Activated T-cell treated with anti-CD3 and anti-CD28 coated beads, Interleukin-2, amount 50 U/mL, for 4 hours (primary cell): ENCODE data around the gene NRP1. TPM values are rescaled to one million over a fixed set of nuclear protein-coding genes. Genes with fewer than 3 reads are reported as not detected.

Source experiments
- ATAC-seq, 2 donors: fragments of 200-7000 bp; cut with Tn5 transposase; one replicate each; pipeline ENCODE4 v1.10.0; 2021
- DNase-seq: peaks from one replicate; pipeline ENCODE4 v3.0.0-alpha.2; 2020
- H3K27me3 Mint-ChIP-seq: one replicate; pipeline ENCODE4 v1.8.0; 2021; ENCODE audit warnings: low read depth, mixed read lengths
- H3K36me3 Mint-ChIP-seq: one replicate; pipeline ENCODE4 v1.8.0; 2022; ENCODE audit warnings: mixed read lengths; ENCODE audit not compliant: insufficient read depth
- H3K4me1 Mint-ChIP-seq: one replicate; pipeline ENCODE4 v1.8.0; 2021; ENCODE audit warnings: low read depth, mixed read lengths
- H3K4me3 Mint-ChIP-seq: one replicate; pipeline ENCODE4 v1.8.0; 2021; ENCODE audit warnings: mild to moderate bottlenecking, moderate library complexity, mixed read lengths
- H3K9me3 Mint-ChIP-seq: one replicate; pipeline ENCODE4 v1.8.0; 2021; ENCODE audit warnings: mixed read lengths
- total RNA-seq, 3 donors: library from RNA; stranded (reverse); gene quantifications; one replicate each; pipeline ENCODE4 v1.2.1, GENCODE V29; 2021

NRP1 gene
- total RNA-seq, 3 donors from 2014 or later, result 3.5 to 4.5 (median 4.0) TPM

- no peak for DNase-seq
- no peaks in the 10 kb centered on the region for H3K27me3 Mint-ChIP-seq
- no peaks in the 10 kb centered on the region for H3K9me3 Mint-ChIP-seq
- no peak overlapping the region for H3K4me3 Mint-ChIP-seq
- H3K4me1 Mint-ChIP-seq, result peaks cover 8% of the 10 kb centered on the region
- ATAC-seq, result no peak
- no peaks in the 10 kb centered on the region for H3K36me3 Mint-ChIP-seq
Observed at GRCh38 chr10:33165911-33166310, 168.6 kb downstream of the NRP1 start.

GRCh38 chr10:33164060-33164709, 170.3 kb downstream of the NRP1 start:
- Mint-ChIP-seq H3K27me3 (no peaks in the 10 kb centered on the region), H3K4me1 (peaks cover 8% of the 10 kb centered on the region), H3K4me3 (no peak overlapping the region), H3K36me3 (no peaks in the 10 kb centered on the region), H3K9me3 (no peaks in the 10 kb centered on the region)
- DNase-seq (no peak), ATAC-seq (no peak)

- Mint-ChIP-seq H3K27me3 (no peaks in the 10 kb centered on the region), H3K9me3 (no peaks in the 10 kb centered on the region), H3K36me3 (no peaks in the 10 kb centered on the region), H3K4me1 (peaks cover 8% of the 10 kb centered on the region), H3K4me3 (no peak overlapping the region)
- ATAC-seq (no peak), DNase-seq (no peak)
Observed at GRCh38 chr10:33162248-33162575, 172.3 kb downstream of the NRP1 start.

GRCh38 chr10:33161550-33162247, 172.8 kb downstream of the NRP1 start:
- DNase-seq, result no peak
- Mint-ChIP-seq H3K36me3 (no peaks in the 10 kb centered on the region), H3K4me1 (peaks cover 8% of the 10 kb centered on the region), H3K4me3 (no peak overlapping the region), H3K27me3 (no peaks in the 10 kb centered on the region), H3K9me3 (no peaks in the 10 kb centered on the region)
- no peak for ATAC-seq

GRCh38 chr10:33160151-33160550, 174.3 kb downstream of the NRP1 start:
- H3K9me3 Mint-ChIP-seq, result no peaks in the 10 kb centered on the region
- ATAC-seq (no peak), DNase-seq (no peak)
- no peaks in the 10 kb centered on the region for H3K27me3 Mint-ChIP-seq
- H3K4me1 Mint-ChIP-seq, result peaks cover 19% of the 10 kb centered on the region
- H3K36me3 Mint-ChIP-seq, result no peaks in the 10 kb centered on the region
- no peak overlapping the region for H3K4me3 Mint-ChIP-seq

GRCh38 chr10:33157103-33157502, 177.4 kb downstream of the NRP1 start:
- DNase-seq, result no peak
- H3K27me3 Mint-ChIP-seq, result no peaks in the 10 kb centered on the region
- H3K9me3 Mint-ChIP-seq, result no peaks in the 10 kb centered on the region
- H3K4me1 Mint-ChIP-seq, result peaks cover 39% of the 10 kb centered on the region
- no peak for ATAC-seq
- H3K36me3 Mint-ChIP-seq, result no peaks in the 10 kb centered on the region
- no peak overlapping the region for H3K4me3 Mint-ChIP-seq

- Mint-ChIP-seq H3K9me3 (no peaks in the 10 kb centered on the region), H3K4me1 (peaks cover 47% of the 10 kb centered on the region), H3K27me3 (no peaks in the 10 kb centered on the region), H3K36me3 (no peaks in the 10 kb centered on the region), H3K4me3 (peak overlapping the region; percentile 6)
- peak; percentile 59 to 63 for ATAC-seq
- DNase-seq, result peak; percentile 29
Observed at GRCh38 chr10:33155720-33156638, 178.5 kb downstream of the NRP1 start.

GRCh38 chr10:33154590-33154989, 179.9 kb downstream of the NRP1 start:
- no peak for ATAC-seq
- Mint-ChIP-seq H3K27me3 (no peaks in the 10 kb centered on the region), H3K36me3 (no peaks in the 10 kb centered on the region), H3K4me3 (no peak overlapping the region), H3K4me1 (peaks cover 59% of the 10 kb centered on the region), H3K9me3 (no peaks in the 10 kb centered on the region)
- no peak for DNase-seq

- Mint-ChIP-seq H3K4me1 (peaks cover 59% of the 10 kb centered on the region), H3K36me3 (no peaks in the 10 kb centered on the region), H3K4me3 (peak overlapping the region; percentile 13), H3K9me3 (no peaks in the 10 kb centered on the region), H3K27me3 (no peaks in the 10 kb centered on the region)
- ATAC-seq, result peak; percentile 37 to 63
- DNase-seq, result no peak
Observed at GRCh38 chr10:33153968-33154327, 180.5 kb downstream of the NRP1 start.

- DNase-seq, result no peak
- peak; percentile 49 to 63 for ATAC-seq
- H3K4me1 Mint-ChIP-seq, result peaks cover 62% of the 10 kb centered on the region
Observed at GRCh38 chr10:33153251-33153967, 181.1 kb downstream of the NRP1 start.

GRCh38 chr10:33152750-33153149, 181.7 kb downstream of the NRP1 start:
- no peaks in the 10 kb centered on the region for H3K36me3 Mint-ChIP-seq
- H3K27me3 Mint-ChIP-seq, result no peaks in the 10 kb centered on the region
- ATAC-seq (no peak), DNase-seq (no peak)
- peaks cover 7% of the 10 kb centered on the region for H3K9me3 Mint-ChIP-seq
- peaks cover 62% of the 10 kb centered on the region for H3K4me1 Mint-ChIP-seq
- no peak overlapping the region for H3K4me3 Mint-ChIP-seq

More at GRCh38 chr10:33153251-33153967, 181.1 kb downstream of the NRP1 start:
- Mint-ChIP-seq H3K27me3 (no peaks in the 10 kb centered on the region), H3K9me3 (peaks cover 3% of the 10 kb centered on the region), H3K4me3 (peak overlapping the region; percentile 0), H3K36me3 (no peaks in the 10 kb centered on the region)

GRCh38 chr10:33152146-33152545, 182.3 kb downstream of the NRP1 start:
- H3K4me3 Mint-ChIP-seq, result no peak overlapping the region
- H3K9me3 Mint-ChIP-seq, result peaks cover 8% of the 10 kb centered on the region
- no peaks in the 10 kb centered on the region for H3K36me3 Mint-ChIP-seq
- no peaks in the 10 kb centered on the region for H3K27me3 Mint-ChIP-seq
- no peak for DNase-seq
- peaks cover 62% of the 10 kb centered on the region for H3K4me1 Mint-ChIP-seq
- no peak for ATAC-seq

- H3K36me3 Mint-ChIP-seq, result no peaks in the 10 kb centered on the region
- H3K4me1 Mint-ChIP-seq, result peaks cover 64% of the 10 kb centered on the region
- H3K27me3 Mint-ChIP-seq, result no peaks in the 10 kb centered on the region
- peaks cover 8% of the 10 kb centered on the region for H3K9me3 Mint-ChIP-seq
- no peak for DNase-seq
- H3K4me3 Mint-ChIP-seq, result no peak overlapping the region
- no peak for ATAC-seq
Observed at GRCh38 chr10:33151344-33151864, 183.1 kb downstream of the NRP1 start.

GRCh38 chr10:33150889-33151288, 183.6 kb downstream of the NRP1 start:
- DNase-seq, result no peak
- Mint-ChIP-seq H3K27me3 (no peaks in the 10 kb centered on the region), H3K36me3 (no peaks in the 10 kb centered on the region), H3K9me3 (peaks cover 8% of the 10 kb centered on the region), H3K4me1 (peaks cover 65% of the 10 kb centered on the region), H3K4me3 (no peak overlapping the region)
- ATAC-seq, result no peak
